GM10266 (cell line): ENCODE measurements around the gene ATP1B4.

Experiments used
- DNase-seq: peaks from one replicate; pipeline ENCODE4 v3.0.0; 2012; ENCODE audit errors: extremely low spot score
- TF ChIP-seq, protein P1 (sequence below): IDR thresholded peaks from 2 replicates; pipeline ENCODE4 v1.5.1; 2012; ENCODE audit warnings: mild to moderate bottlenecking, low read depth; ENCODE audit not compliant: control insufficient read depth, insufficient read depth; ENCODE audit errors: missing control alignments

Gene ATP1B4

DNA sequence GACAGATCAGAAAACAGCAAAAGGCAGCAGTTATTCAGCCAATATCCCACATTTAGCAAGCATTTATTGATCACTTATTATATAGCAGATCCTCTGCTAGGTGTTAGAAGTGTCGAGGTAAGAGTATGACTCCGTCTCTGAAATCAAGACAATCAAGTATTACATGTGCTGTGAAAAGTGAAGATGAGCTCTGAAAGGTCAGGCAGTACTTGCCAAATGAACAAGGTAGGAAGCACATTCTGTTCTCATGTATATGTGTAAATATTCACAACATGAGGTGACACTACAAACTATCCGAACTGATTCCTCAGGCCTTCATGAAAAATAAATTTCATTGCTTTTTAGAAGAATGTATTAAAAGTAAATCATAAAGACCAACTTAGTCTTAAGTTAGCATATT, 15.3 kb downstream of the ATP1B4 start:
- TF ChIP-seq, protein P1, sequence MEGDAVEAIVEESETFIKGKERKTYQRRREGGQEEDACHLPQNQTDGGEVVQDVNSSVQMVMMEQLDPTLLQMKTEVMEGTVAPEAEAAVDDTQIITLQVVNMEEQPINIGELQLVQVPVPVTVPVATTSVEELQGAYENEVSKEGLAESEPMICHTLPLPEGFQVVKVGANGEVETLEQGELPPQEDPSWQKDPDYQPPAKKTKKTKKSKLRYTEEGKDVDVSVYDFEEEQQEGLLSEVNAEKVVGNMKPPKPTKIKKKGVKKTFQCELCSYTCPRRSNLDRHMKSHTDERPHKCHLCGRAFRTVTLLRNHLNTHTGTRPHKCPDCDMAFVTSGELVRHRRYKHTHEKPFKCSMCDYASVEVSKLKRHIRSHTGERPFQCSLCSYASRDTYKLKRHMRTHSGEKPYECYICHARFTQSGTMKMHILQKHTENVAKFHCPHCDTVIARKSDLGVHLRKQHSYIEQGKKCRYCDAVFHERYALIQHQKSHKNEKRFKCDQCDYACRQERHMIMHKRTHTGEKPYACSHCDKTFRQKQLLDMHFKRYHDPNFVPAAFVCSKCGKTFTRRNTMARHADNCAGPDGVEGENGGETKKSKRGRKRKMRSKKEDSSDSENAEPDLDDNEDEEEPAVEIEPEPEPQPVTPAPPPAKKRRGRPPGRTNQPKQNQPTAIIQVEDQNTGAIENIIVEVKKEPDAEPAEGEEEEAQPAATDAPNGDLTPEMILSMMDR: no peak
- no peak for DNase-seq

DNA sequence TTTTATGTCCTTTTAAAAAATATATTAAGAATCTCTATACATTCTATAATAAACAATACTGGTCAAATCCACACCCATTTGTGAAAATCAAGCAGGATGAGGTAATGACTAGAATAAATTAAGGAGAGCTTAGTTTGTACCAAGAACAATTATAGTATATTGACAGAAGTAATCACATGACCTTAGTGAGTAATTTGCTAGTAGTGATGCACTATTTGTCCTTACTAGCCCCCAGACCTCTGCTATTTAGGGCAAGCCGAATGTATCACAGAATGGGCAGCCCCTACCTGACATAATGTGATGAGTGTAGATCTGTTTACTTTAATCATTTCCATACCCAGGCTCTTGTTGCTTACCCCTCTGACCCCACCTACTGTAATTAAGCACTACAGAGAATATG, 15.8 kb downstream of the ATP1B4 start:
- DNase-seq: no peak
- TF ChIP-seq, protein P1: no peak

DNA sequence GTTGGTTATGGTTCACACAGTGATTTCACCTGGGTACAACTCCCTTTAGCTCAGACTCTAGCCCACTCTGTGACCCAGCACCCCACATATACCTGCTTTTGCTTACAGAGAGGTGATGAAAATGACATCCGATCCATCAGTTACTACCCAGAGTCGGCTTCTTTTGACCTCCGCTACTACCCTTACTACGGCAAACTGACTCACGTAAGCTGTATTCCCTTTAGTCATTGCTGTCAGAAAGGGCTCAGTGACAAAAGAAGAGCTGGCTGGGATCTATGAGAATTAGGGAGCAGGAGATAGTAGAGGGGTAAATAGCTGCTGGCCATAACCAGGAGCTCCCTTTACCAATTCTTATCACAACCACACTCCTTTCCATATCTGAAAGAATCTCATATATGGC, 16.7 kb downstream of the ATP1B4 start:
- TF ChIP-seq, protein P1: no peak
- no peak for DNase-seq

DNA sequence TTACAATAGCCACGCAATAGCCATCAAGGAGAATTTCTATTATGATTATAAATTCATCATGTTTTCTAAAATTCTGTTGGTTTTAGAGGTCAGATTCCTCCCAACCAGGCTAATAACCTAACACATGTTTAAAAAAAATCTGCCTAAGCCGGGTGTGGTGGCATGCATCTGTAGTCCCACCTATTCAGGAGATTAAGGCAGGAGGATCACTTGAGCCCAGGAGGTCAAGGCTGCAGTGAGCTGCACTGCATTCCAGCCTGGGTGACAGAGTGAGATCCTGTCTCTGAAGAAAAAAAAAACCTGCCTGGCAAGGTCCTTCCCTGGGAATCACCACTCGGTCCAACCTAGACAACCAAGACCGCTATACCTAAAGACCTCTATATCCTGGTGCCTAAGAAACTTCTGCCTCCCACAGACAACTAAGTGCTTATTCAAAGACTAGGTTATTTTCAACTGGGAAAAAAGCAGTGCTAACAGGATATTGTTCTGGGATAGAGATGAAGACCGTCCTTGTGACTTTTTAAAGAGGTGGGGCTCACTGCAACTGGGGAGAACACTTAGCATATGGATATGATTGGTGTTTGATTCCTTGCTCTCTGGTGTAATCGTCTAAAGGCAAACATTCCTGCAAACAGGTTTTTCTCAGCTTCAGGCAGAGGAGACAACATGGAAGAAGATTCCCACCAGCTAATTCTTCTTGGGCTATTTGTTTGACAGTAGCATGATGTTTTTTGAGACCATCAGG, 18.2 kb downstream of the ATP1B4 start:
- TF ChIP-seq, protein P1: no peak
- no peak for DNase-seq

DNA sequence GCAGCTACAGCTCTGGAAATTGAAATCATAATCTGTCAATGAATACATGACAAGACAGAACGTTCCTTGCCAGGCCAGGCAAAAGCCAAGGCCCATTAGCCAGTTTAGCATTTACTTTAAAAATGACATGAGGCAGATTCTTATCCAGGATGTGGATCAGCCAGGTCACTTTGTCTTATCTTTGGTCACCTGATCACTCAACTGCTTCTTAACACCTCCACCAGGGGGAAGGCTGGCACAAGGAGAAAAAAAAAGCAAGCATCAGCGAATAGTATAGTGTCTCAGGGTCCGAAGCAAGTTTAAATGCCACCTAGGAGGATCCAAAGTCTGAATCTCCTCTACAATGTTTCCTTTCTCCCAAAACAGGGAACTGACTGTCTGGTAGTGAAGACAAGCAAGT, 18.8 kb downstream of the ATP1B4 start:
- TF ChIP-seq, protein P1: peak; percentile 32
- DNase-seq: peak; percentile 5

DNA sequence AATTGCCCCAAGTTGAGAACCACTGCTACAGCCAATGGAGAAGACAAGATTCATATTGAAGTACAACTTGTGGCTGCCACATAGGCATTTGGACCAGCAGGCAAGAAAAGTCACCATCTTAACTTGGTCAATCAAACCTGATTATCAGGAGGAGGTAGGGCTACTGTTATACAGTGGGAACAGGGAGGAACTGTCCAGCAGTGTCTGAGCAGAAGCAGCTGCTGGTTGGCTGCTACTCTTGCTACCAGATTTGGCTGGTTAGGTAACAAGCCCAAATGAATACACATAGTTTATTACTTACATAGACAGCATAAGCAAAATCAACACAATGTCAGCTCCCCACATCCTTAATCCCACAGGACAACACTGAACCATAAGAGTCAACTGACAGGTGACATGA, 39.4 kb downstream of the ATP1B4 start:
- TF ChIP-seq, protein P1: no peak

DNA sequence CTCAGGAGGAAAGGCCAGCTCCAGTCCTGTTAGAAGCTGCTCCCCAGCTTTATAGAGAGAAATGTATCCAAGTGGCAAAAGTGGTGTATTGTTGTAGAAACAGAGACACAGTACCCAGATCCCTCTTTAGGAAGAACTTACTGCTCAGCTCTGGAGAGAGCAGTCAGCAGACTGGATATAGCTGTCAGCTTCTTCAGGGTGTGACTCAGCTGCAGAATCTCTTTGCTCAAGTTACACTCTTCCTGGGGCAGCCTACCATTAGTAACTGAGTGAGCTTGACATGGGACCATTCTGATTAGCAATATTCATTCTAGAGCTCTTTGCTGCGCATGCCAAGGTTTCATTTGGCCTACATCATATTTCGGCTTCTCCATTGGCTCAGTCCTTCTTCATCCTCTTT, 40.5 kb downstream of the ATP1B4 start:
- DNase-seq: no peak
- TF ChIP-seq, protein P1: no peak

More for the DNA sequence above, 39.4 kb downstream of the ATP1B4 start:
- DNase-seq: no peak
